Measurements from ENCODE around the gene KLRD1. TPM values are rescaled to one million over a fixed set of nuclear protein-coding genes. Genes with fewer than 3 reads are reported as not detected.

The KLRD1 gene
- total RNA-seq, 2 donors from 2014 or later: 0.59 to 2.2 TPM

GRCh38 chr12:10362325-10362724, 54.7 kb downstream of the KLRD1 start:
- Mint-ChIP-seq H3K4me1 (peaks cover 23% of the 10 kb centered on the region), H3K9me3 (peaks cover 45% of the 10 kb centered on the region), H3K27me3 (ENCODE audit: insufficient read depth) (no peaks in the 10 kb centered on the region), H3K4me3 (peak overlapping the region; percentile 14), H3K27ac (no peak overlapping the region), H3K36me3 (ENCODE audit: low read depth) (peaks cover 24% of the 10 kb centered on the region)
- H3K9ac ChIP-seq (ENCODE audit: extremely low read depth, low read length, poor library complexity, severe bottlenecking): no peak overlapping the region
- no peak overlapping the region for H3K27ac ChIP-seq (ENCODE audit: low read depth, low read length)
- no peaks in the 10 kb centered on the region for H3K36me3 ChIP-seq (ENCODE audit: control insufficient read depth, insufficient read depth, low read length)
- peaks cover 47% of the 10 kb centered on the region for H3K9me3 ChIP-seq (ENCODE audit: control insufficient read depth, low read length)
- peaks cover 30% of the 10 kb centered on the region for H3K27me3 ChIP-seq (ENCODE audit: control insufficient read depth, insufficient read depth, low read length, poor library complexity, severe bottlenecking)
- no peak for DNase-seq
- WGBS, 2 experiments (ENCODE audit: insufficient coverage in 1 of 2, insufficient read length in 1 of 2): 81 to 100% methylated on average over 1 to 3 of the region's 3 CpGs
- TF ChIP-seq CTCF (conservative IDR thresholded peaks at IDR 0.05): no peak
- H3K4me1 ChIP-seq (ENCODE audit: control insufficient read depth, insufficient read depth, low read length): peaks cover 8% of the 10 kb centered on the region
- H3K4me3 ChIP-seq (ENCODE audit: low read length): no peak overlapping the region

- Histone ChIP-seq H3K9me3 (ENCODE audit: control insufficient read depth, low read length) (peaks cover 47% of the 10 kb centered on the region), H3K36me3 (ENCODE audit: control insufficient read depth, insufficient read depth, low read length) (no peaks in the 10 kb centered on the region), H3K4me3 (ENCODE audit: low read length) (no peak overlapping the region), H3K27me3 (ENCODE audit: control insufficient read depth, insufficient read depth, low read length, poor library complexity, severe bottlenecking) (peaks cover 30% of the 10 kb centered on the region), H3K9ac (ENCODE audit: extremely low read depth, low read length, poor library complexity, severe bottlenecking) (no peak overlapping the region), H3K4me1 (ENCODE audit: control insufficient read depth, insufficient read depth, low read length) (peaks cover 8% of the 10 kb centered on the region), H3K27ac (ENCODE audit: low read depth, low read length) (no peak overlapping the region)
- TF ChIP-seq CTCF (conservative IDR thresholded peaks at IDR 0.05): no peak
- peaks cover 23% of the 10 kb centered on the region for H3K36me3 Mint-ChIP-seq (ENCODE audit: low read depth)
- no peak overlapping the region for H3K27ac Mint-ChIP-seq
- H3K27me3 Mint-ChIP-seq (ENCODE audit: insufficient read depth): no peaks in the 10 kb centered on the region
- peaks cover 20% of the 10 kb centered on the region for H3K4me1 Mint-ChIP-seq
- H3K9me3 Mint-ChIP-seq: peaks cover 45% of the 10 kb centered on the region
- H3K4me3 Mint-ChIP-seq: peak overlapping the region; percentile 14
- DNase-seq: peak; percentile 51
- 43 to 60% methylated on average over 1 to 8 of the region's 9 CpGs for WGBS, 2 experiments (ENCODE audit: insufficient coverage in 1 of 2, insufficient read length in 1 of 2)
Measured at GRCh38 chr12:10362828-10363657, 55.4 kb downstream of the KLRD1 start.

GRCh38 chr12:10363658-10363913, 55.9 kb downstream of the KLRD1 start:
- peaks cover 8% of the 10 kb centered on the region for H3K4me1 ChIP-seq (ENCODE audit: control insufficient read depth, insufficient read depth, low read length)
- TF ChIP-seq CTCF (conservative IDR thresholded peaks at IDR 0.05): no peak
- no peak overlapping the region for H3K27ac ChIP-seq (ENCODE audit: low read depth, low read length)
- Mint-ChIP-seq H3K9me3 (peaks cover 45% of the 10 kb centered on the region), H3K27me3 (ENCODE audit: insufficient read depth) (no peaks in the 10 kb centered on the region), H3K4me1 (peaks cover 15% of the 10 kb centered on the region), H3K27ac (no peak overlapping the region), H3K36me3 (ENCODE audit: low read depth) (peaks cover 27% of the 10 kb centered on the region), H3K4me3 (no peak overlapping the region)
- no peaks in the 10 kb centered on the region for H3K36me3 ChIP-seq (ENCODE audit: control insufficient read depth, insufficient read depth, low read length)
- H3K27me3 ChIP-seq (ENCODE audit: control insufficient read depth, insufficient read depth, low read length, poor library complexity, severe bottlenecking): peaks cover 30% of the 10 kb centered on the region
- no peak for DNase-seq
- H3K9me3 ChIP-seq (ENCODE audit: control insufficient read depth, low read length): peaks cover 46% of the 10 kb centered on the region
- no peak overlapping the region for H3K4me3 ChIP-seq (ENCODE audit: low read length)
- H3K9ac ChIP-seq (ENCODE audit: extremely low read depth, low read length, poor library complexity, severe bottlenecking): no peak overlapping the region
- 91% methylated on average over 5 of the region's 5 CpGs; no CpG with 5 or more reads in 1 of the 2 experiments for WGBS, 2 experiments (ENCODE audit: insufficient coverage in 1 of 2, insufficient read length in 1 of 2)
